Endometrium (tissue), 2 donors: ENCODE data around the gene GABRB3.

Experiments
- FAIRE-seq: peaks from 2 replicates; lab custom pipeline; 2012; peaks lifted over from hg19 to GRCh38; lab: Jason Lieb, UNC
- donor health status: control.
- donor health status: control.

Gene GABRB3

GRCh38 chr15:26676115-26676514 is 96.8 kb downstream of the GABRB3 start:
- FAIRE-seq = no peak

GRCh38 chr15:26674467-26674866 is 98.4 kb downstream of the GABRB3 start:
- no peak for FAIRE-seq

GRCh38 chr15:26673445-26673844 is 99.4 kb downstream of the GABRB3 start:
- no peak for FAIRE-seq

GRCh38 chr15:26670116-26670515 is 102.8 kb downstream of the GABRB3 start:
- FAIRE-seq = no peak

DNA sequence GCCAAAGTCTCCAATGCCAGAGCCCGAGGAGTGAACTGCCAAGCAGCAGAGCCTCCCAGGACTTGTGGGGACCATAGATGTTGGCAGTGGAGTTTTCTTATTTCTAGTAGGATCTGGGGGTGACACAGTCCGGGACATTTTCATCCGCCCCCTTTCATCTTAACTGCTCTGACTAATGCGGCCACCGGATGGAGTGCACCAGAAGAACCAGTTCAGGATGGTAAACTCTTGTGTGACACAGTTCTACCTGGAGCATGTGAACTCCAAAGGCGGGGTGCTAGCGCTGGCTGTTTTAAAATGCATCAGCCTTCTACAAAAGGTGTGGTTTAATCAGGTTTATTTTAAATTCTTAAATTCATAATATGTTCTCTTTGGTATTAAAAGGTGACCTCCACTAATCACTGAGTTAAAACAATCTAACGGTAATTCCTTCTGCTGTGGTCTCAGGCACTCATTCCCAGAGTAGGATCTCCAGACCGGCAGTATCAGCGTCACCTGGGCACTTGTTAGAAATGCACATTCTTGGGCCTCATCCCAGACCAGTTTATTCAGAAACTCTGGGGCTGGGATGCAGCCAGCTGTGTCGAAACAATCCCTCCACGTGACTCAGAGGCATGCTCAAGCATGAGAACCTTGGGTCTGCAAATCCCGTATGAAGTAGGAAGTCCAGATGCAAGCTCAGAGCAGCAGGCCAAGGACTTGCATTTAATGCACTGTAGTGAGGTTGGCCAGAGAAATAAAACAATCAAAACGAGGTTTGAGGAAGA is 105.5 kb downstream of the GABRB3 start:
- no peak for FAIRE-seq

GRCh38 chr15:26665957-26666791 is 106.7 kb downstream of the GABRB3 start:
- no peak for FAIRE-seq

- FAIRE-seq = no peak
Observed at GRCh38 chr15:26662283-26662682, 110.6 kb downstream of the GABRB3 start.

DNA sequence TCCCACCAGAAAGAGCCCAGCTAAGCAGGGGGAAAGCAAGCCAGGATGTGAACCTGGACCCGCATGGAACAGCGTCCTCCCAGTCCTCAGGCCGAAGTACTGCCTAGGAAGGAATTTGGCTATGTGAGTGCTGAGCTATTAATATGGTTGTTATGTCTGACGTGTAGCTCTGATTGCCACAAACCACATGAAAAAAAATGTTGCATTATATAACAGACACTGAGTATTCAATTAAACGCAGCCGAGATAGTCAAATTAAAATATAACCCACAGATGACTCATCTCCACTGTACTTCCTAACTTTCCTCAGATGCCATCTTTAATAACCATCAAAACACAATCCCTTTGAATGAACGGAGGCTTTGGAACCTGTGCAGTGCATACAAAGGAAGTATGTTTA is 111.1 kb downstream of the GABRB3 start:
- FAIRE-seq = no peak

GRCh38 chr15:26661107-26661506 is 111.8 kb downstream of the GABRB3 start:
- no peak for FAIRE-seq

DNA sequence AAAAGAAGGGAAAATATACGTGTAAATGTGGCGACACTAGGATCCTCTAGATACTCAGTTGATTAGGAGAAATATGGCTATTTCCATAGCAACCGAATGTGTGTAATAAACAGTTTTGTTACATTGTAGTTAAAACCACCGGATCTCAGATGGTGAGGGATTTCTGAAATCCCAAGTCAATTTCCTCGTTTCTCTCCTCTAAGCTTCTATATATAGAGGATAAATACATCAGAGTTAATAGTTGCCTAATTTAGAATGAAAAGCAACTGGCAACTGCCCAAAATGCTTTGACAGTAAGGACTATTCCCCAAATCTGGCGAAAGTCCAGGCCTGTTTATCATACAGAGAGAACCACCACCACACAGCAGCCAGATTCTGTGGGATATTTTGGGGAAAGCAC is 112.6 kb downstream of the GABRB3 start:
- FAIRE-seq = no peak

GRCh38 chr15:26658290-26658689 is 114.6 kb downstream of the GABRB3 start:
- FAIRE-seq = no peak

DNA sequence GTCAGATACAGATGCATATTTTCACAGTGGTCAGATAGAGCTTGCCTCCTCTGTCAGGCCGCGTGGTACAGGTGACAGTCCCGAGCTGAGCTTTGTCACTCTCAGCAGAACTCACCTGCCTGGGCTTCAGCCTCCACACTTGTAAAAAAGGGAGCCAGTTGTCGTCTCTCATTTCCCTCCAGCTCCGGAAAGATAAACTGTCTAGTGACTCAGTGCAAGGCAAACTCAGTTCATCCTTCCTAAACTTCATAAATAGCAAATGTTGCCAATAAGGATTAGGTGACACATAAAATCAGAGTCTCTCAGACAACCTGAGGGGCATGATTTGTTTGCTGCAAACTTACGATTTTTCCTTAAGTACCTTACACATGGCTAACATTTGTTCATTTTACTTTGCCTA is 116.8 kb downstream of the GABRB3 start:
- FAIRE-seq = no peak

- no peak for FAIRE-seq
Observed at GRCh38 chr15:26651909-26652308, 121.0 kb downstream of the GABRB3 start.

- FAIRE-seq = no peak
Observed at GRCh38 chr15:26648676-26649075, 124.2 kb downstream of the GABRB3 start.

DNA sequence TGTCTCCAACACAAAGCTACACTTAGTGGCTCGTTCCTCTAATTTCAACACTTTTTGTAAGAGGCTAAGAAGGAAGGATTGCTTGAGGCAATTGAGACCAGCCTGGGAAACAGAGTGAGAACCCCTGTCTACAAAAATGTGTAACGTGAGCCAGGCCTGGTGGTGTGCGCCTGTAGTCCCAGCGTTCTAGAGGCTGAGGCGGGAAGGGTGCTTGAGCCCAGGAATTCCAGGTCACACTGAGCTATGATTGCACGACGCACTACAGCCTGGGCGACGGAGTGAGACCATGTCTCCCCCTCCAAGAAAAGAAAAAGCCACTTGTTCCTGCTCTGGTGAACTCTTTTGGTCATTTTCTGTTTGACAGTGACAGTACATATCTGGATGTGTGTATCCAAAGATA is 127.9 kb downstream of the GABRB3 start:
- no peak for FAIRE-seq

GRCh38 chr15:26641144-26641543 is 131.7 kb downstream of the GABRB3 start:
- no peak for FAIRE-seq

- FAIRE-seq = no peak
Observed at GRCh38 chr15:26640601-26641000, 132.3 kb downstream of the GABRB3 start.

DNA sequence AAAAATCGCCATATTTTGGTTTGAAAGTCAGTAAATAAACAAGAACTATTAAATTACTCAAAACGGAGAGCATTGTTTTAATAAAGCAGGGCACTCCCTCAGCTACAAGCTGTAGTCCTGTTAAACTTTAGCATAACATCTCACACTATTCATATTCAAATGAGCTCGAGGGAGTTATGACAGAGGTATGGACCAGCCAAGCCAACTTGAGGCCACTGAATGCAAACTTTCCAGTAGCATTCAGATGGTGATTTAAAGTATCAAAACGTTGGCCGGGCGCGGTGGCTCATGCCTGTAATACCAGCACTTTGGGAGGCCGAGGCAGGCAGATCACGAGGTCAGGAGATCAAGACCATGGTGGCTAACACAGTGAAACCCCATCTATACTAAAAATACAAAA is 132.9 kb downstream of the GABRB3 start:
- no peak for FAIRE-seq

DNA sequence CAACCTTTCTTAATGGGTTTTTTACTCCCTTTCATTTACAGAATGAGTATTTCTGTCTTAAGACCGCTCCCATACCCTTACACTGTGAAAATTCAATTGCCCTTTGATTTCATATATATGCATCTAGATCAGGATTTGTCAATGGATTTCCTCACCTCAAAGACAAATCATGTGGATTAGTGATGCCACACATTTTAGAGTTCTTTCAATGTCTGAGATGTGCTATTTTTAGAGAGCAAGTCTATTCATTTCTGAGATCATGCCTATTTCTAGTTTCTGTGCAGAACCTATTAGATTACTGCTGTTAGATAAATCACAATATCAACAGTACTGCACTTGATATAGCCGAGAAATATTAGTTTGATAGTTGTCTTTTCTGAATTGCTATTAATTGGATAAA is 137.3 kb downstream of the GABRB3 start:
- FAIRE-seq = no peak

DNA sequence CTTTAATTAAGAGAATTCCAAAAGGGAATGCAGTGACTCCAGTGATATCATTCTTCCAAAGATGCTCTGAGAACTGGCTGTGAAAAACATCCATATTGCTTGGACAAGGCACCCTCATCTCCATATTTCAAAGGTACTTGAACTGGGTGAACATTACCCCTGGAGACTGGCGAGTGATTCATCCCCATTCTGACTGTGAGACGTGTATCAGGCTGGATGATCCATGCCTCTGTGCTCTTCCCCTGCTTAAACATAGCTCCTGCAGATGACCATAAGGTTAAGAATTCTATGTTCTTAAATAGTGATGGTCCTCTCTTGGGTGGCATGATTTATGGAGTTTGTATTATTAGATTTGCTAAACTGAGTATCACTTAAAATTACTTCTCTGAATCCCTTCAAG is 137.8 kb downstream of the GABRB3 start:
- FAIRE-seq = no peak

DNA sequence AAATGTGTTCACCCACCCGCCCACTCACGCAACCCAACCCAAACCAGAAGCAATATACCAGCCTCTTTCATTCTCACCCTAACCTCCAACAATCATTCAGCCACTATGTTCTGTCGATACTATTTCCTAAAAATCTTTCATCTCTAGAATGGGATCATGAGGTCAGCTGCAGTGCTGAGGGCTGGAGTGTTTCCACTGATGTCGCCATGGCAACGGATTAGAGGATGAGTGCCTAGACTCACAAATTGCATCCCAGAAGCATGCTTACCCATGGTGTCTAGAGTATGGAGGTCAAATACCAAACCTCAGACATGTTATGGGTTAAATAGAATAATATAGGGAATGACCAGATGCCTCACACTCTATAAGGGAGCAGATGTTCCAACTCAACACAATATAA is 138.5 kb downstream of the GABRB3 start:
- no peak for FAIRE-seq

DNA sequence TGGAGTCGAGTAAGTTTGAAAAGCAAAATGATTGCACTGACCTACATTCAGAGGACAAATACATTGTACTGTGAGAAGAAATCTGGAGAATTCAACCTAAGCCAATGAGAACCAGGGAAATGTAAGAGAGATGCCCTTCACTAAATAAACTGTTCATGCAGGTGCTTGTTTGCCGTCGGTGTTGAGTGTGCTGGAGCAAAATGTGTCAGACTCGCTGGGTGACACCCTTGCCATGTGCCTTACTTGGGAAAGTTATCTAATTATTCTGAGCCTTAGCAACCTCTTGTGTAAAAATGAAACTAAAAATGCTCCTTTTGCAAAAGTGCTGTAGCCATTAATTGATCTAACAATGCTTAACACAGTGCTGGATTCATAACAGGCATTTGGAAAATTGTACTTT is 140.4 kb downstream of the GABRB3 start:
- no peak for FAIRE-seq

GRCh38 chr15:26631894-26632293 is 141.0 kb downstream of the GABRB3 start:
- FAIRE-seq = no peak

GRCh38 chr15:26630857-26631256 is 142.0 kb downstream of the GABRB3 start:
- no peak for FAIRE-seq
